Superior temporal gyrus (tissue), 1 donor: ENCODE measurements around the gene KIRREL1.
A peak's percentile ranks its signal among the peaks of the same experiment; 100 is the strongest.
"Not testable (repeated sequence)": the region's sequence is repeated elsewhere in the genome, so short reads cannot be mapped to it uniquely, and the experiment has no call there.

ENCODE experiments used
- DNase-seq: peaks from one replicate; pipeline ENCODE4 v3.0.0-alpha.2; 2016; ENCODE audit errors: extremely low spot score

KIRREL1 gene

GRCh38 chr1:158104891-158105290 lies 111.4 kb downstream of the KIRREL1 start:
- no peak for DNase-seq

- no peak for DNase-seq
These were observed 112.1 kb downstream of the KIRREL1 start for GRCh38 chr1:158105352-158106095.

GRCh38 chr1:158107916-158108315 lies 114.5 kb downstream of the KIRREL1 start:
- no peak for DNase-seq

GRCh38 chr1:158112994-158113758 lies 119.7 kb downstream of the KIRREL1 start:
- no peak for DNase-seq

- DNase-seq = no peak
These were observed 120.3 kb downstream of the KIRREL1 start for GRCh38 chr1:158113759-158114127.

GRCh38 chr1:158115126-158115525 lies 121.7 kb downstream of the KIRREL1 start:
- DNase-seq = no peak

GRCh38 chr1:158116311-158117167 lies 123.1 kb downstream of the KIRREL1 start:
- no peak for DNase-seq

- DNase-seq = peak; percentile 33
These were observed 124.6 kb downstream of the KIRREL1 start for GRCh38 chr1:158117854-158118704.

GRCh38 chr1:158118713-158119402 lies 125.4 kb downstream of the KIRREL1 start:
- DNase-seq = no peak

GRCh38 chr1:158119976-158120653 lies 126.7 kb downstream of the KIRREL1 start:
- no peak for DNase-seq

GRCh38 chr1:158121604-158122254 lies 128.3 kb downstream of the KIRREL1 start:
- no peak for DNase-seq

- no peak for DNase-seq
These were observed 129.5 kb downstream of the KIRREL1 start for GRCh38 chr1:158122833-158123388.

GRCh38 chr1:158124034-158124433 lies 130.6 kb downstream of the KIRREL1 start:
- DNase-seq = no peak

- peak; percentile 97 for DNase-seq
These were observed 131.6 kb downstream of the KIRREL1 start for GRCh38 chr1:158124999-158125398.

GRCh38 chr1:158126425-158126824 lies 133.0 kb downstream of the KIRREL1 start:
- DNase-seq = no peak

GRCh38 chr1:158128531-158128930 lies 135.1 kb downstream of the KIRREL1 start:
- not testable (repeated sequence) for DNase-seq

- no peak for DNase-seq
These were observed 137.8 kb downstream of the KIRREL1 start for GRCh38 chr1:158131217-158131616.

GRCh38 chr1:158140764-158141192 lies 147.3 kb downstream of the KIRREL1 start:
- no peak for DNase-seq

- DNase-seq = no peak
These were observed 151.8 kb downstream of the KIRREL1 start for GRCh38 chr1:158145173-158145719.
